ENCODE results near the gene TPP1.

GRCh38 chr11:6629573-6629891, 10.3 kb upstream of the TPP1 start:
- TF ChIP-seq EP300 (IDR thresholded peaks at IDR 0.05), result no peak
- TF ChIP-seq, protein P1, sequence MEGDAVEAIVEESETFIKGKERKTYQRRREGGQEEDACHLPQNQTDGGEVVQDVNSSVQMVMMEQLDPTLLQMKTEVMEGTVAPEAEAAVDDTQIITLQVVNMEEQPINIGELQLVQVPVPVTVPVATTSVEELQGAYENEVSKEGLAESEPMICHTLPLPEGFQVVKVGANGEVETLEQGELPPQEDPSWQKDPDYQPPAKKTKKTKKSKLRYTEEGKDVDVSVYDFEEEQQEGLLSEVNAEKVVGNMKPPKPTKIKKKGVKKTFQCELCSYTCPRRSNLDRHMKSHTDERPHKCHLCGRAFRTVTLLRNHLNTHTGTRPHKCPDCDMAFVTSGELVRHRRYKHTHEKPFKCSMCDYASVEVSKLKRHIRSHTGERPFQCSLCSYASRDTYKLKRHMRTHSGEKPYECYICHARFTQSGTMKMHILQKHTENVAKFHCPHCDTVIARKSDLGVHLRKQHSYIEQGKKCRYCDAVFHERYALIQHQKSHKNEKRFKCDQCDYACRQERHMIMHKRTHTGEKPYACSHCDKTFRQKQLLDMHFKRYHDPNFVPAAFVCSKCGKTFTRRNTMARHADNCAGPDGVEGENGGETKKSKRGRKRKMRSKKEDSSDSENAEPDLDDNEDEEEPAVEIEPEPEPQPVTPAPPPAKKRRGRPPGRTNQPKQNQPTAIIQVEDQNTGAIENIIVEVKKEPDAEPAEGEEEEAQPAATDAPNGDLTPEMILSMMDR (IDR thresholded peaks at IDR 0.05), result no peak
- no peak for TF ChIP-seq POLR2A (IDR thresholded peaks at IDR 0.05)
